SK-N-MC (cell line): ENCODE results near the gene SUPV3L1.

Source experiments
- EZH2 ChIP-seq: fragments of 200-600 bp; sonication (generic); IDR thresholded peaks from one replicate; pipeline ENCODE4 v1.6.1; 2017; ENCODE audit warnings: antibody characterized with exemption
- FOXP2 ChIP-seq: optimal IDR thresholded peaks from 2 replicates; pipeline ENCODE3; 2011; ENCODE audit warnings: mild to moderate bottlenecking, moderate library complexity; ENCODE audit not compliant: insufficient read depth; ENCODE audit errors: extremely low read length, control extremely low read depth
- POLR2AphosphoS5 ChIP-seq: IDR thresholded peaks from 2 replicates; pipeline ENCODE4 v1.6.1; 2012; ENCODE audit warnings: mild to moderate bottlenecking, low read depth, low read length, borderline replicate concordance

GRCh38 chr10:69230128-69230527 is 50.1 kb downstream of the SUPV3L1 start:
- no peak for TF ChIP-seq EZH2
- TF ChIP-seq POLR2AphosphoS5 = no peak
- TF ChIP-seq FOXP2 = no peak
